Measurements from ENCODE around the gene AK1.
"Not testable (repeated sequence)": the region's sequence is repeated elsewhere in the genome, so short reads cannot be mapped to it uniquely, and the experiment has no call there.

Gene AK1

DNA sequence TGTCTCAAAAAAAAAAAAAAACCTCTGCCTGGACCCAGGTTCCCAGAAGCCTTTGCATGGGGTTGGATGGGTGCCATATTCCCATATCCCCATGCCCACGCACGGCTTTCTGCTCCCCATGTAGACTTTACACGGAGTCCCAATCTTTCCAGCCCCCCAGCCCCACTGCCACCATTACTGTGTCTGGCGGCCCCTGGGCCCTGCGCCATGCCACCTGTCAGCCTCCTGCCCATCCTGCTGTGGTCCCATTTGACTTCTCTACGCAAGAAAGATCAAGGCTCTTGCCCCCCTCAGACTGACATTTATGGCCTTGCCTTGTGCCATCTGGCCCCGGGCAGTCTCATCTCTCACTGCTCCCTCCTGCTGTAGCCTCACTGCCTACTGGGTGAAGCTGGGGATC, 6.5 kb upstream of the AK1 start:
- no peak for DNase-seq (ENCODE audit: low spot score)

DNA sequence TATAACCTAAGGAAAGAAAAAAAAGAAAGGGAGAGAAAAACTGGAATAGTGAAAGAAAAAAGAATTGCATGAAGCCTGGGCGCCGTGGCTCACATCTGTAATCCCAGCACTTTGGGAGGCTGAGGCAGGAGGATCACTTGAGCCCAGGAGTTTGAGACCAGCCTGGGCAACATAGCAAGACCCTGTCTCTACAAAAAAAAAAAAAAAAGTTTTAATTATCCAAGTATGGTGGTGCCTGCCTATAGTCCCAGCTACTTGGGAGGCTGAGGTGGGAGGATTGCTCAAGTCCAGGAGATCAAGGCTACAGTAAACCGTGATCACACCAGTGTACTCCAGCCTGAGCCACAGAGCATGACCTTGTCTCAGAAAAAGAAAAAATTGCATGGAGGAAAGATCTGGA, 4.2 kb upstream of the AK1 start:
- DNase-seq (ENCODE audit: low spot score) = not testable (repeated sequence)

DNA sequence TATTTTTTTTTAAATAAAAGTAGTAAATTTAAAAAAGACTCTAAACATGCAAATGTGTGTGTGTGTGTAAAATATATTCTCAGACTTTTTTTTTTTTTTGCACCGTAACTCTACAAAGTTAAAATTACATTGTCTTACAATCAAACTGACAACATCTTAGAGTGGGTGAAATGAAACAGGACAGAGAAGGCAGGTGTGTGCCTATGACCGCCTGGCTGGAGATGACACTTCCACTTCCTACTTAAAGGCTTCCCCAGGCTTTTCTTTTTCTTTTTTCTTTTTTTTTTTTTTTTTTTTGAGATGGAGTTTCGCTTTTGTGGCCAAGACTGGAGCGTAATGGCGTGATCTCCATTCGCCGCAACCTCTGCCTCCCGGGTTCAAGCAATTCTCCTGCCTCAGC, 2.7 kb upstream of the AK1 start:
- DNase-seq (ENCODE audit: low spot score) = no peak

DNA sequence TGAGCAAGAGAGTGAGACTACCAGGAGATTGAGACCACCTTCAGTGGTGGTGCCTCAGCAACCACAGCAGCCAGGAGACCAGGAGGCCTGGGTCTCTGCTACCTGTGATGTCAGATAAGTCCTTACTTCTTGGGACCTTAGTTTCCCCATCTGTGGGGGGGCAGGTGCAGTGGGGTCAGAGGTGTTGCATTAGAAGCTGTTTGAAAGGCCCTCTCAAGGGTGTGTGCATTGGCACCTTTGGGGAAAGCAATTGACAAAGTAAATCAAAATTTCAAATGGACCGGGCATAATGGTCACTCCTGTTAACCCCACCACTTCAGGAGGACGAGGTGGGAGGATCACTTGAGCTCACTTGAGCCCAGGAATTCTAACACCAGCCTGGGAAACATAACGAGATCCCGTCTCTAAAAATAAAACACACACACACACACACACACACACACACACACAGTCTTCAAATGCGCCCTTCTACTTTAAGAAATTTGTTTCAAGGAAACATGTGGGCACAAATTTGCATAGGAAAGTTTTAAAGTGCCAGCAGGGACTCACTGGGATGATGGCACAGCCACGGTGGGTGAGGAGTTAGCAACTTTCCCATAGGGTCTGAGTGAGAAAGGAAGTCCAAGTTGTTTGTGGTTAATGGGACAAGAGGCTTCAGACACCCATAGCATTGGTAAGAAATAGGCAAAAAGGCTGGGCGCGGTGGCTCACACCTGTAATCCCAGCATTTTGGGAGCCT, 1.3 kb upstream of the AK1 start:
- no peak for DNase-seq (ENCODE audit: low spot score)

DNA sequence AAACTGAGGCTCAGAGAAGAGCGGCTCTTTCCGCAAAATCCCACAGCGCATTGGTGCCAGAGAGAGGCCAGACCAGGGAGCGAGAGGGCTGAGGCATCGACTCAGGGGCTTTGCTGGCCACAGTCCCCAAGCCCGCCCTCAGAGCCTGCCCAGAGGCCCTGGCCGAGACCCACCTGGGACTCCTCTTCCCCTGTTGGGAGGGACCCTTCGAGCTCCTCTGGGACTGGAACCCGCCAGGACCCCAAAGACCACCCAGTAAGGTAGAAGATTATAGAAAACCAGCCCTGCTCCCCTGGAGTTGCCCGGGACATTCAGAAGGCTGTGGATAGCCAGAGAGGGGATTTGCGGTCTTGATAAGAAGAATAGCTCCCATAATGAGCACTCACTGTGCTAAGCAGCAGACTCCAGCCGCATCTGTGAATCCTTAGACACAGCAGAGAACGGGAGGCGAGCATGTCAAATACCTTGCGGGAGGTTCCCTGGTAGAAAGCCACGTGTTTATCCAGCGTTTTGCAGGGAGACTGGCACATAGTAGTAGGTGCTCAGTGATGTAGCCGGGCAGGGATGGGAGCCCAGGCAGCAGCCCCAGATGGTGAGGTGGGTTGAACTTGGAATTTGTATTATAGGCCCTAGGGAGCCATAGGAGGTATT, 651 bp upstream of the AK1 start:
- peak; percentile 57 for DNase-seq (ENCODE audit: low spot score)

DNA sequence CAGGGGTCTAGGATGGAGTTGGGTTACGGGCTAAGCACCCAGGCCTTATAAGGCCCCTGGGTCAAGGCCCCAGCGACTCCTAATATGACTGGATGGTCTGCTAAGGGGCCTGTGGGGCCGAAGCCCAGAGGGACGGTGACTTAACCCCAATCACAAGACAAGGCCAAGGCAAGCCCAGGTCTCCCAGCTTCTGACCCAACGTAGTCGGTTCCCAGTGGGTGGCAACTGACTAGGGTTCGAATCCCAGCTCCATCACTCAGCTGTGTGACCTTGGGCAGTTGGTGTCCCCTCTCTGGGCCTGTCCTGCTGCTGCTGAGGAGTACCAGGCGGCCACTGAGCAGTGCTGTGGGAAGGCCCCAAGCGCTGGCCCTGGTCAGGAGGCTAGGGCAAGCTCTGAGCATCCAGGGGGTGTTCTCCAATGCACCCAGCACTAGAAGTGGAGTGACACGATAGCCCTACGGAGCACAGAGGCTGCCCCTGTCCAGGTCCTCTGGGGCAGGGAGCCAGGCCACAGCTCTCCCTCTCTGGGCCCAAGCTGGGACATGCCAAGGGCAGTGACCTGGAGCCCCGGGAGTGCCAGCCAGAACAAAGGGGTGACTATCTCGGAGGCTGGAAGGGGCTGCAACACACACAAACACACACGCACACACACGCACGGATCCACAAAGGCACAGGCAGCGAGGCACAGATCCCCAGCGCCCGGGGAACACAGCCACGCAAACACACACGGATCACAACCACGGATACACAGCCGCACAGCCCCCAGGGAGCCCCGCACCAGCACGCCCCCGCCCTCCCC, 512 bp downstream of the AK1 start:
- no peak for DNase-seq (ENCODE audit: low spot score)

DNA sequence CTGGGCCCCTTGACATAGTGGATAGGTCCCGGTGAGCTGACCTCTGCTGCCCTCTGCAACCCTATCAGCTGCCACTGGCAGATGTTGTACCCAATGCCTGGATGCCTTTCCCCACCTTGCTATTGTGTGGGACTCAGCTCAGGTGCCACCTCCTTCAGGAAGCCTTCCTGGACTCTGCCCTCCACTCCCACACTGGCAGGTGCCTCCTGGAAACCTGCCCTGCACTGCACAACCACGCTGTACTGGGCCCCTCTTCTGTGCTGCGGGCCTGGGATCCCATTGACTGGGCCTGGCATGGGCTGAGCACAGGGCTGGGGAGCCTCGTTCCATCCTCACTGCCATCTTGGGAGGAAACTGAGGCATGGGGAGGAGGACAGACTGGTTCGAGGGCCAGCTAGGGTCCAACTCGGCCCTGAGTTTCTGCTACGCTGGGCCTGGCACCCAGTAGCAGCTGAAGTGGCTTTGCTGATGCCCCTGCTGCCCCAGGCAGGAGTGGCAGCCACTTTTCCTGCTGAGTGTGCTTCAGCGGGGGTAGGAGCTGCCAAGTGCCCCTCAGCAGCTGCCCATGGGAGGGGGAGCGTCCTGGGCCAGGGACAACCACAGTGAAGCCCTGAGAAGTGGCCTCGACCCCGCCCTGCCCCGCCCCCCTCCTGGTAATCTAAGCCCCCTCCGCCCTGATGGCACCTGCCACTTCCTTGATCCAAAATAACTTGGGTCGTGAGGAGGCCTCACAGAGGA, 1.3 kb downstream of the AK1 start:
- DNase-seq (ENCODE audit: low spot score) = no peak

DNA sequence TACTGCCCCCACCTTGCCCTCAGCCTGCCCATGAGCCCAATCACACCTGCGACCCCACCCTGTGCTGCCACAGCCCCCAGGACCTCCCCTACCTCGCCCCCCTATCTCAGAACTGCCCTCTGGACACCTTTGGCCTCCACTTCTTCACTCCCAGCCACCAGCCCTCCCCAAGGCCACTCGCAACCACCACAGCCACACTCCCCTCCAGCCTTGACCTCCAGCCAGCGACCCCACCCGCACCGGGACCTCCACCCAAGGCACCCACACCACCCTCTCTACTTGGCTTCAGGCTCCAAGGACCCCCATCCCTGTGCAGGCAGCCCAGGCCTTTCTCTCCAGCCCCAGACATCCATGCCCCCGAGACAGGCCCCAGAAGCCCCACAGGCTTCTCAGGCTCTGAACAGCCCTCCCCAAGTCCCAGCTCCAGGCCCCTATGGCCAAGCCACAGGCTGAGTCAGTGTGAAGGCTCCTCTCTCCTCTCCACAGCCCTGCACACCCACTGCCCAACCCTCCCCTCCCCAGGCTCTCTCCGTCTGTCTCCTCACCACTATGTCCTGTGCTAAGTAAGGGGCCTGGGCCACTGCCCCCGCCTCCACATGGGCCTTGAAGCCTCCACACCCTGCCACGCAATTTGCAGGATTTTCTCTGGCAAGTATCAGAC, 2.0 kb downstream of the AK1 start:
- no peak for DNase-seq (ENCODE audit: low spot score)

DNA sequence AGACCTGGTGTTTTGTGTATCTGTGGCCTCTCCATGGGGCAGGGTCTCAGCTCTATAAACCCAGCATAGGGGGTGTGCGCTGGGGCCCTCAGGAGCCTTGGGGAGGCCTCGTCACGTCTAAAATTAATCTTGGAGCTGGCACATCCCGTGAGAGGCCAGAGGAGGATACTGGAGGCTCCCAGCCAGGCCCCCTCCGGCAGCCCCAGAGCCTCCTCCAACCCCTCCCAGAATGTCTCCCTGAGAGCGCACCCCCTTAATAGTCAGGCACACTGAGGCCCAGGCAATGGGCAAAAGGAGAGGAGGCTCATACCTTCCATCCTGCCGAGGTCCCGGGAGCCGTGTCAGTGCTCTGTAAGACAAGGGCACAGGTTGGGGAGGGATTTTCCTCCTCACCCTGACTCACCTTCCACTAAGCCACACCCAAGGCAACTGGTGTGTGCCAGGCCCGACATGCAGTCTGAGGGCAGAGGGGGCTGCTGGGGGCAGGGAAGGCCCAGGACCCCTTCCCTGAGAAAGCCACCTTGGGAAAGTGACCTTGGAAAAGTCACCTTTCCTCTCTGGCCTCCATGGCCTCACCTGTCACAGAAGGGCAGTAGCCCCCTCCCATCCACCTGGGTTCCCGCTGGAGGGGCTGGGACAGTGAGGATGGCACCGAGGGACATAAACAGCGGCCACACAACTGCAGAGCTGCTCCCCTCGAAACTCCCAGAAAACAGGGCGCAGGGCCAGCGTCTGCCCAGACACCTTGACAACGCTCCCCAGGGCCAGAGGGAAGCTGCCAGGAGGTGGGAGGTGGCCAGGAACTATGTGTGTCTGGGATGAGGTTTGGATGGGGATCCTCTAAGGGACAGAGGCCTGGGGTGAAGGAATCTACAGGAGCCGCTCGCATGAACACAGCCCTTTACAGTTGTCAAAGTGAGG, 2.9 kb downstream of the AK1 start:
- no peak for DNase-seq (ENCODE audit: low spot score)

DNA sequence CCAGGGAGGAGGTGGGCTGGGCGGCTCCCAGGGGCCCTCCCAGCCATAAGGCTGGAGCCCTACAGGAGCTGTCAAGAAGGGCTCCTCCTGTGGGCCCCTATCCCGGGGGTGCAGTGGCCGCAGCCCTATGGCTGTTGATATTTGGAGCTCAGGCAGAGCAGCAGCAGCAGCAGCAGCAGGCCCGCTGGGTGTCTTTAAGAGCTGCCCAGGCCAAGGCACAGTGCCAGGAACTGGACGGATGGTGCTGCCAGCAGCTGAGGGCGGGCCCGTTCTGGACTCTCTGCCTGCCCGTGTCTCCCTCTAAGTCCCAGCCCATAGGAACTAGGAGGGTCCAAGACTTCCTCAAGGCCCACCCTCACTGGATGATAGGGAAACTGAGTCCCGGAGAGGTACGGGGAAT, 3.6 kb downstream of the AK1 start:
- peak; percentile 89 for DNase-seq (ENCODE audit: low spot score)

DNA sequence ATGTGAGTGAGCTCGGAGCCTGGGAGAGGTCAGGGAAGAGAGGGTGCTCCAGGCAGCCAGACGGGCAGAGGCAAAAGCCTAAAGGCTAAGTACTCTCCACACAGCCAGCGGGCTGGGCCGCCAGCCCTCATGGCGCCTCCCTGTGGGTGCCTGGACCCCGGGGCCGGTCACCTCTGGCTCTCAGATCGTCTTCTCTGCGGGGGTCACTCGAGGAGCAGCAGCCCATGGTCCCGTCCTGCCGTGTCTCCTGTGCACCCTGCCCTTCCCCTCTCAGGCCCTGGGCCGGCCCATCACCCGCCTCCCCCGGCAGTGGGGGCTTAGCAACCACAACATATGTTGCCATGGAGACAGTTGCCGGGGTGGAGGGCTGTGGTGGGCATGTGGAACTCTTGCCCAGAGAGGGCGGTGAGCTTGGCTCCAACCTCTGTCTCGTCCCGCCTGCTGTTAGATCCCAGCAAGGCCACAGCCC, 4.2 kb downstream of the AK1 start:
- DNase-seq (ENCODE audit: low spot score) = no peak

DNA sequence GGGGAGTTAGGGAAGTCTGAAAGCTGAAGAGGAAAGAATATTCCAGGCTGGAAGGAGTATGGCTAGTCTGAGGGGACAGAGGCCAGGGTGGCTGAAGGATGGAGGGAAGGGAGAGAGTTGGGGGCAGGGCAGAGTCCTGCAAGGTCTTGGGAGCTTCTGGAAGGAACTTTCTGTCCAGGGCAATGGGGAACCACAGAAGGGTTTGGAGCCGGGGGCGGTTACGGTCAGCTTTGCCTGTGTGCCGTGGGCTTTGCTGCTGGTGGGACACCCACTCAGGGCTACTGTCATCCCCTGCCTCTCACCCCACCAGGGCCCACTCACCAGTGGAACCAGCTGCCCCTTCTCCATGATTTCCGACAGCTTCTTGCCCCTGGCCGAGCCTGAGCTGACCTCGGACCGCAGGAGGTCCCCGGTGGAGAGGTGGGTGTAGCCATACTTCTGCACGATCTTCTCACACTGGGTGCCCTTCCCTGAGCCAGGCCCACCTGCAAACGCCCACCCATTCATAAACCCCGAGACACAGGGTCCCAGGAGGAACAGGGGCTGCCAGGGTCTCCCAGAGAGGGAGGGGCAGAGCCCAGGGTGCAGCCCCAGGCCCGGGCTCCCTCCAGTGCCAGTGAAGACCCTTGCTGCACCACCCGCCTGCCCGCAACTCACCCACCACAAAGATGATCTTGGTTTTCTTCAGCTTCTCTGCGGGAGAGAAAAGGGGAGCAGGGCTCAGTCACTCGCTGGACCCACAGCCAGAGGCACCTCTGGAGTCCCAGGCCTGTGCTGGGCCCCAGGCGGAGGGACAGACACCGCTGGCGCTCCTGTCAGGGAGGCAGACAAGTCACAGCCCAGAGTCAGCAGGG, 4.9 kb downstream of the AK1 start:
- DNase-seq (ENCODE audit: low spot score) = no peak

DNA sequence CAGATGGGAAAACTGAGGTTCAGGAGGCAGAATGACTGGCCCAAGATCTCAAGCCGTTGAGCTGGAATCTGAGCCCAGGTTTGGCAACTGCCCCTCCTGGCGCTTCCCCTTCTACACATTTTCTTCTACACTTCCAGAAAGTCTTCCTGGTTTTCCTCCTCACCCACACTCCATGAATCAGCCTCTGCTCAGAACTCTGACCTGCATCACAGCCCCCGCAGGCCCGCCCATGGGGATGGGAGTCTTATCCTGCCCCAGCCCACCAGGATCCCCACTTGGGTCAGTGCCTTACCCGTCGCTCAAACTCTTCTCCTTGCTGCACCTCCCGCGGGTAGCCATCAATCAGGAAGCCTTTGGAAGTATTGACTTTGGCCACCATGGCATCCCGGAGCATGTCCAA, 5.9 kb downstream of the AK1 start:
- DNase-seq (ENCODE audit: low spot score) = no peak

DNA sequence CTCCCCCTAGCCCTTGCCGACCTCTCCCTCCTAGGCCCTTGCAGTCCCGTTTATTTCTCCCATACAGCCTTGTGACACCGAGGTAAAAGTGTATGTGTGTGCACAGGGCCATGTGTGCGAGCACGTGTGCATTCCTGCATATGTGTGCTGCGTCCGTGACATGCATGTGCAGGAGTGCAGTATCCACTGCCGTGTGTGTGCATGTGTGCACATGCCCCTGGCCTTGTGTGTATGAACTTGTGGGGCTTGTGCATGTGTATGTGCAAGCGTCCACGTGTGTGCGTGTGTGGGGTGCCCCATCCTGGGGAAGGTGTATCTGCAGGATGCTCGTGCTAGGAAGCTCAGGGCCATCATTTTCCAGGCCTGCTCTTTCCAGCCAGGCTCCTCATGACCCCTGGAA, 6.6 kb downstream of the AK1 start:
- no peak for DNase-seq (ENCODE audit: low spot score)

DNA sequence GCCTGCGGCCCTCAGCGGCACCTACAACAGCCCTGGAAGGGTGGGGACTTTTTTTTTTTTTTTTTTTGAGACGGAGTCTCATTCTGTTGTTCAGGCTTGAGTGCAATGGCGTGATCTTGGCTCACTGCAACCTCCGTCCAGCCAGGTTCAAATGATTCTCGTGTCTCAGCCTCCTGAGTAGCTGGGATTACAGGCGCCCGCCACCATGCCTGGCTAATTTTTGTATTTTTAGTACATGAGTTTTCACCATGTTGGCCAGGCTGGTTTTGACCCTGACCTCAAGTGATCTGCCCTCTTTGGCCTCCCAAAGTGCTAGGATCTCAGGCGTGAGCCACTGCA, 7.4 kb downstream of the AK1 start:
- not testable (repeated sequence) for DNase-seq (ENCODE audit: low spot score)

DNA sequence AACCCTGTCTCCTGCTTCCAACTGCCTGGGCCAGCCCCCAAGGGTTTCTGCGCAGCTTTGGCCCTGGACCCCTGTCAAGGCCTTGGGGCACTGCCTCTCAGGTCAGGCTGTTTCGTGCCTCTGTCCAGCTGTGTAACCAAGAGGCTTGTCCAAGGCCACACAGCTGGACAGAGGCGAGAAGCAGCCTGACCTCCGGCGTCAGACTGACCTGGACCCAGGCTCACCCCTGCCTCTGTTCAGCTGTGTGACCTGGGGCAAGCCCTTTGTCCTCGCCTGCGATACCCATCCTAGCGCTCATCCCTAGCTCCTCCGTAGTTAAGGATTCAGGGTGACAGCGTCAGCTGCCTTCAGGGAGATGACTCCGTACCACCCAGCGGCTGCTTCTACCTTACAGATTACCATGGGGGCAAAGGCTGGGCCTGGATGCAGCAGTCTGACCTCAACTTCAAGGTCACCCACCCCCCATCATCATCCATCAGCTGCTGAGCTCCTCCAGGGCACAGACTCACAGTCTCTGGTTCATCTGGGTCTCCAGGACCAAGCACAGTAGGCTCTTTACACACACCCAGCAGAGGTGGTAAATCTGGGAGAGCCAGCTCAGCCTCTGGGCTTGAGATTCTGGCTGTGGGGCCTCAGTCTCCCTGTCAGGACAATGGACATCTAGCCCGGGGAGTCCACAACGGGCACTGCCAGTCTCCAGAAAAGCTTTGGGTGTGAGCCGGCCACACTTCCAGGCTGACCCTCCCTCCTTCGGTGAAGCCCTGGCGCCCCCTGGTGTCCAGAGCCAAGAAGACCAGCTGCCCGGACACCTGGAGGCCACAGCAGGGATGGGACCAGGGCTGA, 7.9 kb downstream of the AK1 start:
- peak; percentile 86 for DNase-seq (ENCODE audit: low spot score)

DNA sequence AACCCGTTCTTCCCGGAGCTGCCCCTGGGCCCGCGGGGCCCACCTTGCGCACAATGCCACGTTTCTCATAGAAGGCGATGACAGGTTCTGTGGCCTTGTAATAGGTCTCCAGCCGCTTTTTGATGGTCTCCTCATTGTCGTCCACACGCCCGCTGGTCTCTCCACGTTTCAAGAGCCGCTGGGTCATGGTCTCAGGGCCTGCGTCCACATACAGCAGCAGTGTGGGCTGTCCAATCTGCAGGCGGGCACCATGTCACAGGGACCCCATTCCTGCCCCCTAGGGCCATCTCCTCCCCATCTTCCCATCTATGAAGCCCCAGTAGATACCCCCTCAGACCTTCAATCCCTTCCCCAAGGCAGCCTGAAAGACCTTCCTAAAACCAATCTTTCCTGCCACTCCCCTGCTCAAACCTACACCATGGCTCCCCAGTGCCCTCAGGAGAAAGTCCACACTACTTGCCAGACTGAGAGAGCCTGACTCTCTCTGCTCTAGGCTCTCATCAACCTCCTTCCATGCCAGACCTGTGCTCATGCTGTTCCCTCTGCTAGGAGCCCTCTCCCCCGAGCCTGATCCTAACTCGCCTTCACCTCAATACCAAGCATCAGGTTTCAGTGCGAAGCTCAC, 9.1 kb downstream of the AK1 start:
- no peak for DNase-seq (ENCODE audit: low spot score)

Data from cerebellar cortex (tissue), 1 donor.